Activated naive CD4-positive, alpha-beta T cell treated with anti-CD3 and anti-CD28 coated beads for 36 hours (primary cell): ENCODE data around the gene PTPRF. TPM values are rescaled to one million over a fixed set of nuclear protein-coding genes. Genes with fewer than 3 reads are reported as not detected.

ENCODE experiments used
- CTCF ChIA-PET: fragments of 350-600 bp; sonication (Branson Sonifier 250); formaldehyde crosslinking; loops from one replicate; lab custom pipeline; 2021; ENCODE audit warnings: antibody characterized with exemption; lab: Charles Lee
- DNase-seq: peaks from one replicate; pipeline ENCODE4 v3.0.0-alpha.2; 2020
- H3K27ac Mint-ChIP-seq: one replicate; pipeline ENCODE4 v1.8.0; 2021; ENCODE audit warnings: mild to moderate bottlenecking, mixed read lengths
- H3K27me3 Mint-ChIP-seq: one replicate; pipeline ENCODE4 v1.8.0; 2021; ENCODE audit warnings: low read depth, mixed read lengths
- H3K36me3 Mint-ChIP-seq: one replicate; pipeline ENCODE4 v1.8.0; 2021; ENCODE audit warnings: low read depth, mixed read lengths
- H3K4me1 Mint-ChIP-seq: one replicate; pipeline ENCODE4 v1.8.0; 2021; ENCODE audit warnings: low read depth, mixed read lengths
- H3K4me3 Mint-ChIP-seq: one replicate; pipeline ENCODE4 v1.8.0; 2021; ENCODE audit warnings: mild to moderate bottlenecking, moderate library complexity, mixed read lengths
- H3K9me3 Mint-ChIP-seq: one replicate; pipeline ENCODE4 v1.8.0; 2021; ENCODE audit warnings: mixed read lengths
- intact Hi-C: fragments of 100-400 bp; cut with micrococcal nuclease; formaldehyde crosslinking; loops from one replicate; pipeline ENCODE4 v1.15.1; 2023
- total RNA-seq, 2 experiments: library from RNA; stranded (reverse); gene quantifications; one replicate each; pipeline ENCODE4 v1.2.3, GENCODE V29; 2021

The PTPRF gene
- total RNA-seq, 2 experiments from 2014 or later = 1.0 to 2.3 TPM

GRCh38 chr1:43505077-43505780 is 25.5 kb upstream of the PTPRF start:
- intact Hi-C loops = no loop called here
- DNase-seq = no peak
- Mint-ChIP-seq H3K9me3 (no peaks in the 10 kb centered on the region), H3K27me3 (peaks cover 10% of the 10 kb centered on the region), H3K4me1 (no peaks in the 10 kb centered on the region), H3K36me3 (no peaks in the 10 kb centered on the region), H3K27ac (no peak overlapping the region), H3K4me3 (no peak overlapping the region)
- CTCF ChIA-PET = interaction anchor here (0.6 kb wide), 1 partner anchor 49 kb away, joined by 3 read pairs; no protein-coding TSS in a partner anchor

DNA sequence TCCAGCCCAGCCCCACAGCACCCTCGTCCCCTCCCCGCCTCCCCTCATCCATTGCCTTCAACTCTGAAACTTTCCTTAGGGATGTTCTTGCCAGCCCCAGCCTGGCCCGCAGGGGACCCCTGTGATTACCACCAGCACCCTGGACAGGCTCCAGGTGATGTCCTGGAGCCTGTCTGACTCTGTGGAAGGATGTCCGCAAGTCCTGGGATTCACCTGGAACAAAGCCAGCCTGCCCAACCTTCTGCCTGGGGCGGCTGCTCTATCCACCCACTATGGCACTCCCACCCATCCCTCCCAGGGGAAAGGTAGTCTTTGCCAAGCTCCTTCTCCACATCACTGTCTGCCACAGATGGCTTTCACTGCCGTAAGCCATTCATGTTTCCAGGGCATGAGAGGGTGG is 24.4 kb upstream of the PTPRF start:
- Mint-ChIP-seq H3K4me1 (no peaks in the 10 kb centered on the region), H3K9me3 (peaks cover under 1% of the 10 kb centered on the region), H3K27ac (no peak overlapping the region), H3K36me3 (no peaks in the 10 kb centered on the region), H3K27me3 (peaks cover 6% of the 10 kb centered on the region), H3K4me3 (no peak overlapping the region)
- intact Hi-C loops = no loop called here
- DNase-seq = no peak
- CTCF ChIA-PET = no interaction called here

GRCh38 chr1:43507296-43508295 is 23.1 kb upstream of the PTPRF start:
- intact Hi-C loops = no loop called here
- Mint-ChIP-seq H3K27me3 (peaks cover 6% of the 10 kb centered on the region), H3K4me3 (no peak overlapping the region), H3K27ac (no peak overlapping the region), H3K4me1 (no peaks in the 10 kb centered on the region), H3K9me3 (peaks cover 2% of the 10 kb centered on the region), H3K36me3 (no peaks in the 10 kb centered on the region)
- no peak for DNase-seq
- CTCF ChIA-PET = no interaction called here

DNA sequence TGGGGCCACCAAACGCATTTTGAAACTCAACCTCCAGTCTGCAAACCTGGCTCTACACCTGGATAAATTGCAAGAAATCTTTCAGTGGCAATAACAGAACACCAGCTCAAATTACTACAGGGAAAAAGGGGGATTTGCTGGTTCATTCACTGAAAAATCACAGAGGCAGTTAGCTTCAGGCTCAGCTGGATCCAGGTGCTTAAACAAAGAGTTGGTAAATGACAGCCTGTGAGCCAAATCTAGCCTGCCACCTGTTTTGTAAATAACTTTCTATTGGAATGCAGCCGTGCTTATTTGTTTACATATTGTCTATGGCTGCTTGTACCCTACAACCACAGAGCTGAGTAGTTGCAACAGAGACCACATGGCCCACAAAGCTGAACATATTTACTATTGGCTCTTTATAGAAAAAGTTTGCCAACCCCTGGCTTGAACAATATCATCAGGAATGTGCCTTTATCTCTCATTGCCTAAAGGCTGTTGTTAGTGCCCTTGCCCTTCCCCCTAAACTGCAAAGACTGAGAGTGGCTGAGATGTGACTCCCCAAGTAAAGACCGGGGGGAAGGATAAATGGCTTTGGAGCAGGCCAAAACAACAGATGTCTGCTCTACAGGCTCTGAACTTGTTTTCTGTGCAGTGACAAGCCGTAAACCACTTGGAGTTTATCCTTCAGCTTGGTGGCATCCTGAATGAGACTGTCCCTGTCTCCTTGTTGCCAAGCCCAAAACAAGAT is 21.5 kb upstream of the PTPRF start:
- Mint-ChIP-seq H3K4me1 (no peaks in the 10 kb centered on the region), H3K9me3 (peaks cover 2% of the 10 kb centered on the region), H3K36me3 (no peaks in the 10 kb centered on the region), H3K27me3 (peaks cover 6% of the 10 kb centered on the region), H3K4me3 (no peak overlapping the region), H3K27ac (no peak overlapping the region)
- CTCF ChIA-PET = no interaction called here
- DNase-seq = no peak
- intact Hi-C loops = no loop called here

DNA sequence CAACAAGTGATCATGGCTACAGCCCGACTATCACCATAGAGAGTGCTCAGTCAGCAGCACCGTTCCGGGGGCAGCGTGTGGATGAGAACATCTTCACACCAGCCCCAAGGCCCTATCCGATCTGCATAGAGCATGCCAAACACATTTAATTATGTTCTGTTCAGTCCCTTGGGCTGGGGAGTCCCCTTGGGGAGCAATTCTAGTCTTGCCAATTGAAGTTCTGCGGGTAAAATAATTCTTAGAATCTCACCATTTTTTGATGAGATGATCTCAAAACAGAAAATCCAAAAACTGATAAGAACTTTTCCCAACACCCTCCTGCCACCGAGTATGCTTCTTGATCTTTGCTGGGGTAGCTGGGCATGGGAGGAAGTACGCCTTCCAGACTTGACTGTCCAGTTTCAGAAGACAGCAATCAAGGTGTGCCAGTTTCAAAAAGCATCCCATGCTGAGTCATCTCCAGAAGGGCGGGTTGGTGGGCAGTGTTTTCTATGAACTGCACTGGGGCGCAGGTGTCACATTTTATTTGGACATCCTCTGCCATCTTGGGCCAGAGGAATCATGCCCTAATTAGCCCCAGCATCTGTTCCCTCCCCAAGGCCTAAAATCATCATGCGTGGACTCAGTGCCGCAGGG is 20.8 kb upstream of the PTPRF start:
- peaks cover 2% of the 10 kb centered on the region for H3K9me3 Mint-ChIP-seq
- no peak overlapping the region for H3K4me3 Mint-ChIP-seq
- no peaks in the 10 kb centered on the region for H3K36me3 Mint-ChIP-seq
- H3K4me1 Mint-ChIP-seq = no peaks in the 10 kb centered on the region
- CTCF ChIA-PET = no interaction called here
- no peak overlapping the region for H3K27ac Mint-ChIP-seq
- intact Hi-C loops = no loop called here
- no peak for DNase-seq
- peaks cover 6% of the 10 kb centered on the region for H3K27me3 Mint-ChIP-seq

GRCh38 chr1:43510621-43511020 is 20.1 kb upstream of the PTPRF start:
- intact Hi-C loops = no loop called here
- Mint-ChIP-seq H3K27me3 (peaks cover 6% of the 10 kb centered on the region), H3K36me3 (no peaks in the 10 kb centered on the region), H3K4me1 (no peaks in the 10 kb centered on the region), H3K4me3 (no peak overlapping the region), H3K9me3 (peaks cover 2% of the 10 kb centered on the region), H3K27ac (no peak overlapping the region)
- DNase-seq = no peak
- CTCF ChIA-PET = no interaction called here

DNA sequence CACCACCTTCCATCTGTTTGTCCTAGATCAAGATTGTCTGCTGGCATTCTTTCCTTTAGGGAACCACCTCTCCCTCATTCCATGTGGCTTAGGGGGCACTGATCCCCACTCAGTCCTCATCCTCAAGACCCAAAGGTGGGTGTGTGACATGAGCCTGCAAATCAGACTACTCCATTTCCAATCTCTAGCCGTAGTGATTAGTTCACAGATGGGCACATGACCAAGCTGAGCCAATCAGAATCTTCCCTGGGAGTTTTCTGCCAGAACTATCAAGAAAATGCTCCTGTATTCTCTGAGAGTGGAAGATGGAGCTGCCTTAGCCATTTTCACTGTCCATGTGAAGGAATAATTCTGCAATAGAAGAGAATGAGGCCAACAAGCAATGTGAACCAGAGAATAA is 19.3 kb upstream of the PTPRF start:
- Mint-ChIP-seq H3K9me3 (peaks cover 2% of the 10 kb centered on the region), H3K4me3 (no peak overlapping the region), H3K36me3 (no peaks in the 10 kb centered on the region), H3K27ac (no peak overlapping the region), H3K27me3 (peaks cover 6% of the 10 kb centered on the region), H3K4me1 (no peaks in the 10 kb centered on the region)
- intact Hi-C loops = no loop called here
- no peak for DNase-seq
- CTCF ChIA-PET = no interaction called here

GRCh38 chr1:43512133-43512532 is 18.6 kb upstream of the PTPRF start:
- no peak overlapping the region for H3K4me3 Mint-ChIP-seq
- peaks cover 2% of the 10 kb centered on the region for H3K27me3 Mint-ChIP-seq
- intact Hi-C loops = no loop called here
- H3K27ac Mint-ChIP-seq = no peak overlapping the region
- no peaks in the 10 kb centered on the region for H3K4me1 Mint-ChIP-seq
- peaks cover 2% of the 10 kb centered on the region for H3K9me3 Mint-ChIP-seq
- DNase-seq = no peak
- CTCF ChIA-PET = interaction anchor here (1.2 kb wide), 2 partner anchors 423 to 434 kb away, joined by 3 read pairs; no protein-coding TSS in a partner anchor
- H3K36me3 Mint-ChIP-seq = no peaks in the 10 kb centered on the region

DNA sequence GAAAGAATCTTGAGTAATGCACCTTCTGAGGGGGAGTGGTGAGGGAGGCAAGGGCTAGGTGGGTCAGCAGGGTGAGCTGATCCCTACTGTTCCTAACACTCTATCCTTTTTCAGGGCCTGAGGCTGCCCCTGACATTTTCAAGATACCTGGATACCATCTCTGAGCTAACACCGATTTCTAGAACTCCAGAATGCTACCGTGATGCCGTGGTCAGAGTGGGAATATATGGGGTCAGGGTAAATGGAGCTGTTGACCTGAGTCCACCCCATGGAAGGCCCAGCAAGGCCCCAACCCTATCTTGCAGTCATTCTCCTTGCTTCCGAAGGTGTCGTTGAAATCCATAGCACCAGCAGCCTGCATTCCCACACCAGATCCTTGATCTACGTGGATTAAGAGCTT is 18.0 kb upstream of the PTPRF start:
- Mint-ChIP-seq H3K36me3 (no peaks in the 10 kb centered on the region), H3K4me3 (no peak overlapping the region), H3K27me3 (peaks cover 2% of the 10 kb centered on the region), H3K4me1 (no peaks in the 10 kb centered on the region), H3K9me3 (peaks cover 2% of the 10 kb centered on the region), H3K27ac (no peak overlapping the region)
- DNase-seq = no peak
- intact Hi-C loops = no loop called here
- CTCF ChIA-PET = interaction anchor here (0.8 to 1.2 kb wide), 3 partner anchors 17 to 433 kb away, joined by 3 read pairs; no protein-coding TSS in a partner anchor

DNA sequence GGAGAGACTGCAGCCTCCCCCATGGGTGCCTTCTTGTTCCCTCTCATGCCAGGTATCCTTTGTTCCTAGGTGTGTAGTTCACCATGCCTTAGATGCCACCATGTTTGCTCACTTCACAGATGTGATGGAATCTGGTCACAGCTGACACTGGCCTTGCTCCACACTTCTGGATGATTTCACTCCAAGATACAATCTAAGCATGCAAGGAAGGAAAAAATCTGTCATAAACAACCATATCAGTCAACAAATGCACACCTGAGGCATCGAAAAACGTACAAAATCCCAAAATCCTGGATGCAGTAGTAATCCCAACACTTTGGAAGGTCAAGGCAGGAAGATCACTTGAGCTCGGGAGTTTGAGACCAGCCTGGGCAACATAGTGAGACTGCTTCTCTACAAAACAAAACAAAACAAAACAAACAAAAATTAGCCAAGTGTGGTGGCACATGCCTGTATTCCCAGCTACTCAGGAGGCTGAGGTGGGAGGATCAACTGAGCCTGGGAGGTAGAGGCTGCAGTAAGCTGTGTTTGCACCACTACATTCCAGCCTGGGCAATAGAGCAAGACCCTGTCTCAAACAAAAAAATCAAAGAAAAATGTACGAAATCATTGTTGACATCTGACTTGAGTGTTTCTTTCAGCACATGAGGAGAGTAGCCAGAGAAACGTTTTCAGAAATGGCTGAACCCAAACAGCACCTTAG is 17.1 kb upstream of the PTPRF start:
- intact Hi-C loops = no loop called here
- CTCF ChIA-PET = no interaction called here
- H3K27ac Mint-ChIP-seq = no peak overlapping the region
- H3K4me1 Mint-ChIP-seq = no peaks in the 10 kb centered on the region
- H3K27me3 Mint-ChIP-seq = peaks cover 2% of the 10 kb centered on the region
- H3K9me3 Mint-ChIP-seq = peaks cover 2% of the 10 kb centered on the region
- no peak overlapping the region for H3K4me3 Mint-ChIP-seq
- no peaks in the 10 kb centered on the region for H3K36me3 Mint-ChIP-seq
- no peak for DNase-seq

- H3K36me3 Mint-ChIP-seq = no peaks in the 10 kb centered on the region
- CTCF ChIA-PET = no interaction called here
- H3K9me3 Mint-ChIP-seq = no peaks in the 10 kb centered on the region
- no peak overlapping the region for H3K4me3 Mint-ChIP-seq
- intact Hi-C loops = no loop called here
- H3K4me1 Mint-ChIP-seq = no peaks in the 10 kb centered on the region
- peaks cover 25% of the 10 kb centered on the region for H3K27me3 Mint-ChIP-seq
- no peak for DNase-seq
- no peak overlapping the region for H3K27ac Mint-ChIP-seq
Measured at GRCh38 chr1:43518935-43519686, 11.6 kb upstream of the PTPRF start.
